ENCODE data around the gene CTNND2.

Gene CTNND2

GRCh38 chr5:11780641-11781345 is 123.5 kb downstream of the CTNND2 start:
- no peak for DNase-seq (ENCODE audit: low spot score)

DNA sequence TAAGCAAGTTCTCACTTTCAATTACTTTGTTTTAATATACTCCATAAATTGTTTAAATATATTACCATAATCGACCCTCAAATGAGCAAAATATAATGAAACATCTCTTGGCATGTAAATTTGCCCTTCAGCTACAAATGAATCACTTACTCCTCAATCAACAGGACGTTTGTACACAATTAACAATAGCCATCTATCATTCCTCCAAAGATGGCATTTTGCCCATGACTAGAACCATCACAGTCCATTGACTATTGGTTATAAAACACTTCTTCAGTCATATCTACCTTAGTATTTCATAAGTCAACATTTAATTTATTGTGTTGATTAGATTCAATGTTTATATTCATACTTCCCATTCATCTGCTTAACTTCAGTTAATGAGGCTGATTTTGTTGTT is 127.2 kb downstream of the CTNND2 start:
- no peak for DNase-seq (ENCODE audit: low spot score)

DNA sequence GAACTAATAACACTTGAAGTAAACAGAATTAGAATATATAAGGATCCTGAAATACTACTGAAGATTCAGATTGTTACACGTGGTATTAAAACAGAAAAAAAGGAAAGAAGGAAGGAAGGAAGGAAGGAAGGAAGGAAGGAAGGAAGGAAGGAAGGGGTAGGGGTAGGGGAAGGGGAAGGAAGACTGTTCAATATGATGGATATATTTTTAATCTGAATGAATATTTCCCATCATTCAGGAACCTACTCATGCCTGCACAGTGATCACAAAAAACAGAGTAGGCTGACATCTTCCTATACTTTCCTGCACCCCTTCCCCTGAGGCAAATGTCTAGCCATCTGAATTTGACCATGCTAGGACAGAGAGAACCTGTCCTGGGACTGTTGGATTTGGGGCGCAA is 133.9 kb downstream of the CTNND2 start:
- DNase-seq (ENCODE audit: low spot score), result no peak

DNA sequence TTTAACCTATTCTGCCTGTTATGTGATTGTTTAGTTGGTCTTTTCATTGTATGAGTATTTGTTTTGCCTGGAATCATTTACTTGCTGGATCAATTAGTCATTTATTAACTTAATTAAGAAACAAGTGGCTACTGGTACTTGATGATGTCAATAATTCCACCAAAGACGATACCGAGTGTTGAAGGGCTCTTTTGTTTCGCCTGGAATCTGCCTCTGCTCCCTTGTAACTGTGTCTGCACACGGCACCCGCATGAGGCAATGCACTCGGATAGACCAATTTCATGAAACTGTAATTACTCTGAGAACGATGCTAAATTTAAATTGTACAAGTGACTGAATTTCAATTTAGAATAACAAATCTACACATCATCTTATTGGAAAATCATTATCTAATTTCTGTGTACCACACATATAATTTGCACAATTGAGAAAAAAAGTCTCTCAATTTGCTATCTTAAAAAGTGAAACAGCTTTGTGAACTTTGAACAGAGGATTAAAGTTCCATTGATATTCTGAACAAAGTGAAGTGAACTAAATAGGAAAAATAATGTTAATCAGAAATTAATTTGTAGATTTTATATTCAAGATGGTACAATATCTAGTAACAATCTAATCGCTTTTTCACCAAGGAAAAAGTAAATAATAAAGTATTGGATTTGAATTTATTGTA is 143.2 kb downstream of the CTNND2 start:
- DNase-seq (ENCODE audit: low spot score), result no peak

- DNase-seq (ENCODE audit: low spot score), result no peak
Measured at GRCh38 chr5:11758321-11758720, 145.9 kb downstream of the CTNND2 start.

- no peak for DNase-seq (ENCODE audit: low spot score)
Measured at GRCh38 chr5:11757661-11758060, 146.6 kb downstream of the CTNND2 start.

GRCh38 chr5:11737010-11737409 is 167.2 kb downstream of the CTNND2 start:
- DNase-seq (ENCODE audit: low spot score), result no peak

- no peak for DNase-seq (ENCODE audit: low spot score)
Measured at GRCh38 chr5:11734369-11734768, 169.9 kb downstream of the CTNND2 start.

DNA sequence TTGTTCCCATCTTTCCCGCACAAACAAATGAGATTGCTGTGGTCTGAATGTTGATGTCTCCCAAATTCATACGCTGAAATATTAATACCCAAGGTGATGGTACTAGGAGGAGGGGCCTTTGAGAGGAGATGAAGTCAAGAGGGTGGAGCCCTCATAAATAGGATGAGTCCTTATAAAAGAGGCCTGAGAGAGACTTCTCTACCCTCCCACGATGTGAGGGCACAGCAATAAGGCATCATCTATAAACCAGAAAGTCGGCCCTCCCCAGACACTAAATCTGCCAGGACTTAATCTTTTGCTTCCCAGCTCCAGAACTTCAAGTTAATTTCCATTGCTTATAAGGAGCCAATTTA is 170.4 kb downstream of the CTNND2 start:
- DNase-seq (ENCODE audit: low spot score), result no peak

DNA sequence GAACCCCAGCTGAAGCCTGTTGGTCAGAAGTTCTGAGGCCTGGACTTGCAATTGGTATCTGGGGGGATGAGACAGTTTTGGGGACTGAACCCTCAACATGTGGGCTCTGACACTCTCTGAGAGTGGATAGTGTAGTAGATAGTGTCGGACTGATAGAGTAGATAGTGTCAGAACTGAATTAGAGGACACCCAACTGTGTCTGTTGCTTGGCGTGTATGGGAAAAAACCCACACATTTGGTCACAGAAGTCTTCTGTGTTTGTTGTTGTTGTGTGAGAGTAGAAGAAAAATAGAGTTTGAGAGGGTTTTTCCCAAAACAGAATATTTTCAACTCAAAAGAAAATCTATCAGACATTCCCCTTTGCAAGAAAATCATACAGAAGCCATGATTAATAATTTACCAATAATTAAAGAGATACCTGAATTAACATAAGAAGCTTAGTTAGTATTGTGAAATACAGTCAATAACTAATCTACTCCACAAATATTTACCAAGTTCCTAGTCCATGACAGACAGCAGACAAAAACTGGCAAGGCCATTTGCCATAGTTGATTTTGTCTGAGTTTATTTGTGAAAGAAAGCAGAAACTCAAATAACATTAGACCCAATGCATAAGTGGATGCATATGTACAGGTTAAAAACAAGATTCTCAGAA is 170.9 kb downstream of the CTNND2 start:
- DNase-seq (ENCODE audit: low spot score), result no peak

DNA sequence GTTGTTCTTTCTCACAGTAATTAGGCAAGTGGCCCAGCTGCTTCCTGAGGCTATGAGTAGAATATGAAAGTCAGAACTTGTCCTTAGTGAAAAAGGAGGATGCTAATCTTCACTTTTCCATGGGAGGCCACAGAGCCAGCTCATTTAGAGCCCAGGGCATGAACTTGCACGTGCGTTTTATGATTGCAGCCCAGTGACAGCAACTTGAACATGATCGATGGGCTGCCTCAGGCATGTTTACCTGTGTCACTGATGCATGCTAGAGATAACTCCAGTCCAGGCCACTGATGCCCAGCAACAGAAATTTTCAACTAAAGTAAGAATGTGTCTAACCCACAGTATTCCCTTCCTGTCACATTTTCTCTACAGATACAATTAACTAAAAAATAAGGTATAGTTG is 179.3 kb downstream of the CTNND2 start:
- DNase-seq (ENCODE audit: low spot score), result no peak

- DNase-seq (ENCODE audit: low spot score), result no peak
Measured at GRCh38 chr5:11719888-11720481, 184.3 kb downstream of the CTNND2 start.

DNA sequence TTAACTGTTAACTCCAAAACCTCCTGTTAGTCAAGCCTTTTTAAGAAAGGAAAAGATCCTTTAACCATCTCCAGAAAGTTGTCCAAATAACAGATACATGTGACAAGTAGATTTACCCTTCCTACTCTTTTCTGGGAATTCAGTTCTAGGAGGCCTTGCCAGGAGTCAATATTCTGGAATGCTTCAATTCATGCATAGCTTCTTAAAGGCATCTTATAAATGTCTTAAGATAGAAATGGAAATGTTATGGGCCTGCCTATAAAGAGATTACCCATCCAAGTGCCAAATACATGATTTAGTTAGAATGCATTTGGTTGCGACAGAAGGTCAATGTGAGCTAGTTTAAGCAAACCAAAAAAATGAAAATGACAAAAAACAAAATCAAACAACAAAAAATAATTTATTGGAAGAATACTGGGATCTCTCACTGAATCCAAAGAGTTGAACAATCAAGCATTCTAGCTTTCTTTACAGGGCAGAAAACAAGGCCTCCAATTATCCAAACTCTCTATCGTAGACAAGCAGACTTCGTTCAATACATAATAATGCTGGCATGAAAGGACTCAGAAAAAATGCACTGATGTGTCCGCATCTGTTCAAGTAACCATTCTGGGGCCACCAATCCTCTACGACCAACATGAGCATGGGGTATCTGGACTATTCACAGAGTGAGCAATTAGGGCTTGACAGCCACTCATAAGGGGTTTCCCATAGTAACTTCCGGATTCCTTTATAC is 188.6 kb downstream of the CTNND2 start:
- DNase-seq (ENCODE audit: low spot score), result no peak

- DNase-seq (ENCODE audit: low spot score), result no peak
Measured at GRCh38 chr5:11711932-11712331, 192.3 kb downstream of the CTNND2 start.

DNA sequence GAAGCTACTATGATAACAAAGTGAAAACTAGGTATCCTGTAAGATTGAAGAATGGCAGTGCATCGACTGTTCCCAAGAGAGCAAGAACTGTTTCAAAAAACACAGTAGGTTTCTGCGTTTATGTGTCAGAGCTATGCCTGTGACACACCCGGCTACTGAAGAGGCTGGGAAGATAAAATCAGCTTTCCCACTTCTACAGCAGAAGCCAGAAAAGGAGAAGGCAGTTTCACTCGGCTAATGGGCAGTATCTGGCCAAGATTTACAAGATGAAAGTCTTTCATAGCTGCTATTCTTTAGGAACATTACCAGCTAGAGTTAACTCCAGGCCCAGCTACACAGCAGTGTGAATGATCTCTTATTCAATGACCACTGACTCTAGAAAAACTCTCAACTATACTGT is 195.2 kb downstream of the CTNND2 start:
- DNase-seq (ENCODE audit: low spot score), result no peak

GRCh38 chr5:11704916-11705315 is 199.3 kb downstream of the CTNND2 start:
- no peak for DNase-seq (ENCODE audit: low spot score)

DNA sequence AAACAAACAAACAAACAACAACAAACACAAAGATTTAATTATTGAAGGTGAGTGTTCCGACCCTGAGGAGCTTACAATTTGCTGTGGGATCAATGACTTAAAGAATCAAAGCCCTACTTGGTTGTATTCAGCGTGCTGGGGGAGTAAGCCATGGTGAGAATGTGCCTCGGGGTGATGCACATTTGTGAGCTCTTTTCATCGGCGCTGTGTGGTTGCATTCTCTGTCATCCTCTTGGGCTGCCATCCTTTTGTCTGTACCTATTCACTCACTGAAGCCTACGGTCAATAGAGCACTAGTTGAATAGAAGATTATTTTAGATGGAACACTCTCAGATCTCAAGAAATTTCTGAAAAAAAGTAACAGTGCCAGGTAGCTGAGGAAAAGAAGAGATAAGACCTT is 203.9 kb downstream of the CTNND2 start:
- DNase-seq (ENCODE audit: low spot score), result no peak

- no peak for DNase-seq (ENCODE audit: low spot score)
Measured at GRCh38 chr5:11692636-11693035, 211.6 kb downstream of the CTNND2 start.

DNA sequence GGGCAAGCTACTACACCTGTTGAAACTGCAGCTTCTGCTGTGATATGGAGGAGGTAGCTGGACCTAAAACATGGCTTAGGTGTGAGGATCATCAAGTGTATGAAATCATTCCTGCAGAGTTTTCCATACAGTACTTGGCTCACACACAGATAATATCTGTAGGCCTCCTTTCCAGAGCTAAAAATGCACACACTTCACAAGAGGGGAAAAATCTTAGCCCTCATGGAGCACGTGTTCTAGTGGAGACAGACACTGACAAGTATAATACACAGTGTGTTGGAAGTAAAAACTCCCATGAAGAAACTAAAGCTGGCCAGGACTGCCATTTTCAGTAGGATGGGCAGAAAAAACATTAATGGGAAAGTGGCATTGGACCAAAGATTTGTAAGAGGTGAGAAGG is 216.7 kb downstream of the CTNND2 start:
- no peak for DNase-seq (ENCODE audit: low spot score)

GRCh38 chr5:11684607-11685006 is 219.6 kb downstream of the CTNND2 start:
- DNase-seq (ENCODE audit: low spot score), result no peak

- DNase-seq (ENCODE audit: low spot score), result no peak
Measured at GRCh38 chr5:11683666-11684065, 220.6 kb downstream of the CTNND2 start.

GRCh38 chr5:11681796-11682195 is 222.4 kb downstream of the CTNND2 start:
- no peak for DNase-seq (ENCODE audit: low spot score)
